Neural progenitor cell (in vitro differentiated cells): ENCODE results near the gene PI16. TPM values are rescaled to one million over a fixed set of nuclear protein-coding genes. Genes with fewer than 3 reads are reported as not detected.

ENCODE experiments used
- DNase-seq: peaks from one replicate; pipeline ENCODE4 v3.0.0-alpha.2; 2016; ENCODE audit warnings: low spot score
- H2AFZ ChIP-seq: fragments of 200-600 bp; sonication (generic); replicated peaks from 2 replicates; pipeline ENCODE4 v1.6.1; 2016; ENCODE audit warnings: antibody characterized with exemption
- H3F3A ChIP-seq: fragments of 200-600 bp; sonication (generic); 2 replicates; pipeline ENCODE4 v1.6.1; 2016; ENCODE audit warnings: antibody characterized with exemption, low read depth
- H3K27ac ChIP-seq: fragments of 200-600 bp; sonication (generic); 2 replicates; pipeline ENCODE4 v1.5.1; 2016; ENCODE audit warnings: mild to moderate bottlenecking
- H3K27me3 ChIP-seq: fragments of 200-600 bp; sonication (generic); 2 replicates; pipeline ENCODE4 v1.6.1; 2016; ENCODE audit warnings: mild to moderate bottlenecking, moderate library complexity
- H3K36me3 ChIP-seq: fragments of 200-600 bp; sonication (generic); 2 replicates; pipeline ENCODE4 v1.5.1; 2016
- H3K4me1 ChIP-seq: fragments of 200-600 bp; sonication (generic); 2 replicates; pipeline ENCODE4 v1.6.1; 2016; ENCODE audit warnings: mixed run types
- H3K4me2 ChIP-seq: fragments of 200-600 bp; sonication (generic); 2 replicates; pipeline ENCODE4 v1.6.1; 2016
- H3K4me3 ChIP-seq: fragments of 200-600 bp; sonication (generic); 2 replicates; pipeline ENCODE4 v1.5.1; 2016
- H3K79me2 ChIP-seq: fragments of 200-600 bp; sonication (generic); 2 replicates; pipeline ENCODE4 v1.6.1; 2016; ENCODE audit warnings: low read depth
- H3K9ac ChIP-seq: fragments of 200-600 bp; sonication (generic); 2 replicates; pipeline ENCODE4 v1.6.1; 2016
- H3K9me3 ChIP-seq: fragments of 200-600 bp; sonication (generic); 2 replicates; pipeline ENCODE4 v1.5.1; 2016; ENCODE audit warnings: low read depth
- H4K20me1 ChIP-seq: fragments of 200-600 bp; sonication (generic); 2 replicates; pipeline ENCODE4 v1.6.1; 2016; ENCODE audit warnings: low read depth
- H3K27ac Mint-ChIP-seq: 3 replicates; pipeline ENCODE4 v1.8.0; 2021; ENCODE audit warnings: mixed read lengths
- H3K27me3 Mint-ChIP-seq: 2 replicates; pipeline ENCODE4 v1.8.0; 2022; ENCODE audit warnings: low read depth, mild to moderate bottlenecking, inconsistent platforms, moderate library complexity, mixed read lengths; ENCODE audit not compliant: insufficient read depth
- H3K36me3 Mint-ChIP-seq: 3 replicates; pipeline ENCODE4 v1.8.0; 2021; ENCODE audit warnings: mixed read lengths
- H3K4me1 Mint-ChIP-seq: 3 replicates; pipeline ENCODE4 v1.8.0; 2021; ENCODE audit warnings: mixed read lengths
- H3K4me3 Mint-ChIP-seq: 3 replicates; pipeline ENCODE4 v1.8.0; 2021; ENCODE audit warnings: mild to moderate bottlenecking, moderate library complexity, mixed read lengths
- H3K9me3 Mint-ChIP-seq: 3 replicates; pipeline ENCODE4 v1.8.0; 2020; ENCODE audit warnings: mixed read lengths
- CTCF ChIP-seq: fragments of 200-600 bp; sonication (generic); IDR thresholded peaks from 2 replicates; pipeline ENCODE4 v1.5.1; 2017; ENCODE audit warnings: antibody characterized with exemption, mild to moderate bottlenecking
- EZH2 ChIP-seq: fragments of 200-600 bp; sonication (generic); IDR thresholded peaks from 2 replicates; pipeline ENCODE4 v1.6.1; 2017; ENCODE audit warnings: antibody characterized with exemption, mild to moderate bottlenecking, moderate library complexity
- EZH2phosphoT487 ChIP-seq: fragments of 200-600 bp; sonication (generic); IDR thresholded peaks from 2 replicates; pipeline ENCODE4 v1.6.1; 2017; ENCODE audit warnings: antibody characterized with exemption
- total RNA-seq: library from RNA; depleted of rRNA; stranded (reverse); fragments of >200 nt; gene quantifications from 2 replicates; pipeline ENCODE4 v1.2.3, GENCODE V29; 2015; ENCODE audit warnings: low replicate concordance

The PI16 gene
- total RNA-seq, 1 donor from 2014 or later = not detected

GRCh38 chr6:36927691-36928546, 26.6 kb upstream of the PI16 start:
- Mint-ChIP-seq H3K27ac (no peak overlapping the region), H3K9me3 (no peaks in the 10 kb centered on the region), H3K4me3 (no peak overlapping the region), H3K36me3 (peaks cover 4% of the 10 kb centered on the region), H3K27me3 (peaks cover 4% of the 10 kb centered on the region), H3K4me1 (peaks cover 11% of the 10 kb centered on the region)
- Histone ChIP-seq H3K4me2 (no peak overlapping the region), H3K9me3 (no peaks in the 10 kb centered on the region), H3K27me3 (no peaks in the 10 kb centered on the region), H3K36me3 (no peaks in the 10 kb centered on the region), H3K4me1 (no peaks in the 10 kb centered on the region), H2AFZ (no peak overlapping the region), H4K20me1 (no peaks in the 10 kb centered on the region), H3F3A (no peaks in the 10 kb centered on the region), H3K79me2 (no peaks in the 10 kb centered on the region), H3K27ac (no peak overlapping the region), H3K4me3 (no peak overlapping the region), H3K9ac (no peak overlapping the region)
- no peak for DNase-seq
- TF ChIP-seq EZH2phosphoT487 = no peak
- TF ChIP-seq EZH2 = no peak
- no peak for TF ChIP-seq CTCF

DNA sequence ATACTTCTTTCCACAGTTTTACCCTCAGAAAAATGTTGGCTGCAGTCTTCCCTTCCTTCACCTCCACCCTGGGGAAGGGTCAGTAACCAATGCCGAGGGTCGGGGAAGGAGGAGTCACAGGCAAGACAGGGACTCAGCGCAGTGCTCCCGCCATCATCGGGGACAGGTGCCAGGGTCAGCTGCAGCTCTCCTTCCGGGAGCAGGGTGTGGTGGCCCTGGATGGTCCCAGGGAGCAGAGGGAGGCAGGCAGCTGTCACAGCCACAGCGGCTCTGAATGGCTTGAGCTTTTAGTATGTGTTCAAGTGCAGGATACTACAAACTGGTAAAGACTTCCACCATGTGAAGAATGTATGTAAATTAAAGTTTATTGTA, 26.0 kb upstream of the PI16 start:
- Histone ChIP-seq H3K4me3 (no peak overlapping the region), H3K4me2 (no peak overlapping the region), H3K9me3 (no peaks in the 10 kb centered on the region), H3K27ac (no peak overlapping the region), H4K20me1 (no peaks in the 10 kb centered on the region), H3F3A (no peaks in the 10 kb centered on the region), H3K36me3 (no peaks in the 10 kb centered on the region), H3K27me3 (no peaks in the 10 kb centered on the region), H3K9ac (no peak overlapping the region), H2AFZ (no peak overlapping the region), H3K4me1 (no peaks in the 10 kb centered on the region), H3K79me2 (no peaks in the 10 kb centered on the region)
- Mint-ChIP-seq H3K9me3 (no peaks in the 10 kb centered on the region), H3K27me3 (peaks cover 4% of the 10 kb centered on the region), H3K36me3 (peaks cover 4% of the 10 kb centered on the region), H3K4me1 (peaks cover 11% of the 10 kb centered on the region), H3K4me3 (no peak overlapping the region), H3K27ac (no peak overlapping the region)
- TF ChIP-seq CTCF = no peak
- TF ChIP-seq EZH2 = no peak
- no peak for TF ChIP-seq EZH2phosphoT487
- DNase-seq = no peak

DNA sequence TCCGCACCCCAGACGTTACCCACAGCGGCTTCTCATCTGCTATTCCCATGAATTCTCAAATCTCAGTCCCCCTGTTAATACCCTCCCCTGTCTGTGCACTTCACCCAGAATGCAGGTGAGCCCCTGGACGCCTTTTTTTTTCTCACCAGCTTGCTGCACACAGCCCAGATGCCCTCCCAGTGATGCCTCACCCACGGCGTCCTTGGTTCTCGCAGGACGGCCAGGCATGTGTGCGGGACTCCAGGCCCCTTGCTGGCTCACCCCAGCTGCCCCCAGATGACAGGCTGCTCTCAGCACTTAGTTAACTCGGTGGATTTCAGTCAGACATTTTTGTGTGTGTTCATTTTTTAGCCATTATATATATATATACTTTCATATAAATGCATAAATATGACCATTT, 25.4 kb upstream of the PI16 start:
- H3K27ac Mint-ChIP-seq = no peak overlapping the region

More for the DNA sequence above, 25.4 kb upstream of the PI16 start:
- Histone ChIP-seq H3K9ac (no peak overlapping the region), H3K4me3 (no peak overlapping the region), H4K20me1 (no peaks in the 10 kb centered on the region), H3K27ac (no peak overlapping the region), H2AFZ (no peak overlapping the region), H3K4me2 (no peak overlapping the region), H3K36me3 (no peaks in the 10 kb centered on the region), H3K4me1 (no peaks in the 10 kb centered on the region), H3K9me3 (no peaks in the 10 kb centered on the region), H3K79me2 (no peaks in the 10 kb centered on the region), H3K27me3 (no peaks in the 10 kb centered on the region), H3F3A (no peaks in the 10 kb centered on the region)
- H3K9me3 Mint-ChIP-seq = no peaks in the 10 kb centered on the region
- H3K4me1 Mint-ChIP-seq = peaks cover 11% of the 10 kb centered on the region
- peaks cover 2% of the 10 kb centered on the region for H3K36me3 Mint-ChIP-seq
- H3K4me3 Mint-ChIP-seq = no peak overlapping the region
- no peak for TF ChIP-seq EZH2
- no peak for TF ChIP-seq CTCF
- no peak for TF ChIP-seq EZH2phosphoT487
- H3K27me3 Mint-ChIP-seq = peaks cover 4% of the 10 kb centered on the region
- DNase-seq = no peak
